EH (cell line): ENCODE results near the gene HKDC1.
"Not testable (repeated sequence)": the region's sequence is repeated elsewhere in the genome, so short reads cannot be mapped to it uniquely, and the experiment has no call there.

Source experiments
- DNase-seq: peaks from one replicate; pipeline ENCODE4 v3.0.0-alpha.2; 2015; ENCODE audit warnings: low read depth

The HKDC1 gene

GRCh38 chr10:69241575-69241974, 21.4 kb downstream of the HKDC1 start:
- DNase-seq: peak; percentile 54

GRCh38 chr10:69242040-69242851, 22.1 kb downstream of the HKDC1 start:
- no peak for DNase-seq

- DNase-seq: no peak
These were observed 22.7 kb downstream of the HKDC1 start for GRCh38 chr10:69242852-69243212.

GRCh38 chr10:69243817-69244216, 23.7 kb downstream of the HKDC1 start:
- DNase-seq: no peak

- no peak for DNase-seq
These were observed 25.9 kb downstream of the HKDC1 start for GRCh38 chr10:69246036-69246435.

GRCh38 chr10:69246581-69247312, 26.6 kb downstream of the HKDC1 start:
- no peak for DNase-seq

- no peak for DNase-seq
These were observed 27.2 kb downstream of the HKDC1 start for GRCh38 chr10:69247313-69247710.

GRCh38 chr10:69248117-69248730, 28.1 kb downstream of the HKDC1 start:
- no peak for DNase-seq

GRCh38 chr10:69250041-69250440, 29.9 kb downstream of the HKDC1 start:
- DNase-seq: no peak

- not testable (repeated sequence) for DNase-seq
These were observed 31.3 kb downstream of the HKDC1 start for GRCh38 chr10:69251417-69251816.

- no peak for DNase-seq
These were observed 33.0 kb downstream of the HKDC1 start for GRCh38 chr10:69253171-69253570.

GRCh38 chr10:69254877-69255276, 34.7 kb downstream of the HKDC1 start:
- DNase-seq: no peak

GRCh38 chr10:69259547-69260243, 39.6 kb downstream of the HKDC1 start:
- DNase-seq: no peak

GRCh38 chr10:69261184-69261583, 41.1 kb downstream of the HKDC1 start:
- no peak for DNase-seq

- DNase-seq: no peak
These were observed 42.2 kb downstream of the HKDC1 start for GRCh38 chr10:69262292-69262751.

- DNase-seq: no peak
These were observed 45.4 kb downstream of the HKDC1 start for GRCh38 chr10:69265521-69265920.

GRCh38 chr10:69268761-69269416, 48.8 kb downstream of the HKDC1 start:
- DNase-seq: peak; percentile 33

- DNase-seq: no peak
These were observed 49.6 kb downstream of the HKDC1 start for GRCh38 chr10:69269761-69270160.

GRCh38 chr10:69270990-69271389, 50.9 kb downstream of the HKDC1 start:
- no peak for DNase-seq

- peak; percentile 15 for DNase-seq
These were observed 52.5 kb downstream of the HKDC1 start for GRCh38 chr10:69272624-69273023.

- DNase-seq: no peak
These were observed 55.3 kb downstream of the HKDC1 start for GRCh38 chr10:69275444-69275843.

- DNase-seq: no peak
These were observed 56.4 kb downstream of the HKDC1 start for GRCh38 chr10:69276503-69276902.
